Epithelial cell of prostate (primary cell): ENCODE measurements around the gene FAM3D.

Source experiments
- DNase-seq: peaks from one replicate; pipeline ENCODE4 v3.0.0-alpha.2; 2011; ENCODE audit warnings: low read depth, low spot score
- H3K27ac ChIP-seq: fragments of 450-650 bp; 2 replicates; pipeline ENCODE4 v1.5.1; 2017; ENCODE audit warnings: mild to moderate bottlenecking

The FAM3D gene

DNA sequence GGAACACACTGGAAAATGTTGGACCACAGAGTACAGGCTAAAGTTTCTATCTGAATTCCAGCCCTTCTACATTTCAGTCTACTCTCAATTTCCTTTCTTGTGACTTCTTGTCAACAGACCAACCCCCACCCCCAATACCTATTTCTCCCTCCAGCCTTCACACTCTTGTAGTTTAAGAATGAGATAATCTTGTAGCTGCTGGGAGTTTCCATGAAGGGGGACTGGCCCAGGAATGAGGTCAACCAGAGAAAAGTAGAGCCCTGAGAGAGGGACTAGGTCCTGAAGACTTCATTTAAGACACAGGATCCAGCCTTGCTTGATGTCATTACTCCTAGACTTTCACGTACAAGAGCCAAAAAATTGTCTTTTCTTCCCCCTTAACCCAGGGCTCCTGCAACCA, 59.9 kb downstream of the FAM3D start:
- no peak for DNase-seq

DNA sequence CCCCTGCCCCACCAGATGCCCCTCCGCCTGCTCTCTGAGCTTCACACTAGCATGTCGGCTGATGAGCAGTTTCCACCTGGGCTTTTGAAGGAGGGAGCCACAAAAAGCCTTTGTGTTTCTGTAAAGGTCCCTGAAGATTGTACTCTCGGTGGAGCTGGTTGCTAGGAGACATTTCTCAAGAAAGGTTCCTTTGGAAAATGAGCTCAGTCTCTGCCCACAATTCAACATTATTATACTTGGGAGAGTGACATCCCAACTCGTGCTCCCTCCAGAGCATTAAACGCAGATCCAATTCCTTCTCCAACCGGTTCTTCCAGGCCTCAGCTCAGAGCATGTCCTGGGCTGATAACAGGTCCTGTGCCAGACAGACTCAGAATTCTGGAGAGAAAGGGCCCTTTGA, 62.5 kb downstream of the FAM3D start:
- H3K27ac ChIP-seq = no peak overlapping the region
- no peak for DNase-seq

More for the DNA sequence above, 59.9 kb downstream of the FAM3D start:
- H3K27ac ChIP-seq = no peak overlapping the region

DNA sequence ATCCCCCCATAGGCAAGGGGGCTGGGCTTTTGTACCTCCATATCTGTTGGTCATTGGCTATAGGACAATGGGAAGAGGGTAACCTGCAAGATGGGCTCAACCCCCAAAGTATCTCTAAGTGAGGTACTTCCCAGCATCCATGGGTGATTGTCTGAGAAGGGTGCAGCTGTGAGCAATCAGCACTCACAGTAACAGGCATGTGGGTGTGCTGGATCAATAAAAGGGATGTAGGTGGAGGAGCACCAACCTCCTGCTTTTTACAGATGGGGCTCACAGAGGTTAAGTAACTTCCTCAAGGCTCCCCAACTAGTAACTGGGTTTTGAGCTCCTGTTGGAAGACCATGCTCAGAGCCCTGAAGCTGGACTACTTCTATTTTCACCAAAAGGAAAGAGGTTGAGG, 63.0 kb downstream of the FAM3D start:
- no peak for DNase-seq
- H3K27ac ChIP-seq = no peak overlapping the region

DNA sequence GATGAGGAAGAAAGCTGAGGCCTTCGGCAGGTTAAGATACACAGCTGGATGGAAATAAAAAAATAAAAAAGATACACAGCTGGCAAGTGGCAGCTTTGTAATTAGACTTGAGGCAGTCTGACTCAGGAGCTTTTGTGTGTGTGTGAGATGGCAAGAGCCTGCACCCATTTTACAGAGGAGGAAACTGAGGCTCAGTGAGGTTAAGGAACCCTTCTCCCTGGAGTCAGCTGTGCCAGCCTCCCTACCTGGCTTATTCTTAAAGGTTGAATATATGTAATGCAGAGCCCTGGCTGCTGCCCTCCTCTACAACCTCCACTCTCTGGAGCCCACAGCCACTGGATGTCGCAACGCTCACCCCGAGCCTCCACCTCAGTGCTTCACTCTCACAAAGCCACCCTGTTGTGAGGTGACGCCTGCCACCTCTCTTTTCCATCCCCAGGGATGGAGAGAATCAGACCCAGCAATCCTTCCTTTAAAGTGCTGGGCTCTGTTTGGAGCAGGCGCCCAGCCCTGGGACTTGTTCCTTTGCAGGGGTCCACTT, 68.7 kb downstream of the FAM3D start:
- no peak overlapping the region for H3K27ac ChIP-seq
- DNase-seq = no peak

DNA sequence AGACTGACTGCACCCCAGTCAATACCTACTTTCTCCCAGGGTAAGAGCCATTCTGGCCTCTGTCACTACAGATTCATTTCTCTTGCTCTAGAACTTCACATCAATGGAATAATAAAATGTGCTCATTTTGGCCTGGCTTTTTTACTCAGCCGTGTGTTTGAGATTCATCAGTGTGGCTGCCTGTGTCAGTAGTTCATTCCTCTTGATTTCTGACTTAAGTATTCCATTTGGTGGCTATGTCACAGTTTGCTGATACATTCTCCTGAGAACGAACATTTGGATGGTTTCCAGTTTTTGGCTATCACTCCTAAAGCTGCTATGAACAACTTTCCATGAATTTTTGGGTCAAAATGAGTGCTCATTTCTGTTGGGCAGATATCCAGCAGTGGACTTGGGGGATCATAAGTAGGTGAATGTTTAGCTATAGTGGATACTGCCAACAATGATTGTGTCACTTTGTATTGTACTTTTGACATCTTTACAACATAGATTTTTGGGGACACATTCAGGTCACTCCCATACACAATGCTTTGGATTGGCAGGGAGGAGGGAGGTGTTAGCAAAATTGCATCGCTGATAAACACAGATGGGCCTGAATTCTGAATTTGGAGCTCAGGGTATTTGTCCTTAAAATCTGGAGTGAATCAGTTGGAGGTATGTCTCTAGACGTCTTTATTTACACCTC, 69.6 kb downstream of the FAM3D start:
- no peak overlapping the region for H3K27ac ChIP-seq
- DNase-seq = no peak

DNA sequence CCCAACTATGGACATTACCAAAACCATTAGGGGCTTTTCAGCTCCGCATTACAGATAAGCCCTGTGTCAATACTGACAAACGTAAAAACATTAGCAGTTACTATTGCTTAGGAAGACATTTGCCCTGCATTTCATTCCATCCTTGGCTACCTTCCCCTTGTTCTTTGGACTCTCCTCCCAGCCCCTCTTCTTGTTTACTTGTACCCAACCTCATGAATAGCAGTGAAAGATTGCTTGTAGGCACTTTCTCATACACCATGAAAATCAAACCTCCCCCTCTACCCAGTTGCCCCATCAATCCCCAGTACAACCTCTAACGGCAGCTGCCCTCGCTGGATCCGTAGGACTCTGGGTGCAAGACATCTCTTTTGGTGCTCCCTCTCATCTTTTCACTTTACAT, 72.5 kb downstream of the FAM3D start:
- no peak for DNase-seq
- H3K27ac ChIP-seq = no peak overlapping the region

DNA sequence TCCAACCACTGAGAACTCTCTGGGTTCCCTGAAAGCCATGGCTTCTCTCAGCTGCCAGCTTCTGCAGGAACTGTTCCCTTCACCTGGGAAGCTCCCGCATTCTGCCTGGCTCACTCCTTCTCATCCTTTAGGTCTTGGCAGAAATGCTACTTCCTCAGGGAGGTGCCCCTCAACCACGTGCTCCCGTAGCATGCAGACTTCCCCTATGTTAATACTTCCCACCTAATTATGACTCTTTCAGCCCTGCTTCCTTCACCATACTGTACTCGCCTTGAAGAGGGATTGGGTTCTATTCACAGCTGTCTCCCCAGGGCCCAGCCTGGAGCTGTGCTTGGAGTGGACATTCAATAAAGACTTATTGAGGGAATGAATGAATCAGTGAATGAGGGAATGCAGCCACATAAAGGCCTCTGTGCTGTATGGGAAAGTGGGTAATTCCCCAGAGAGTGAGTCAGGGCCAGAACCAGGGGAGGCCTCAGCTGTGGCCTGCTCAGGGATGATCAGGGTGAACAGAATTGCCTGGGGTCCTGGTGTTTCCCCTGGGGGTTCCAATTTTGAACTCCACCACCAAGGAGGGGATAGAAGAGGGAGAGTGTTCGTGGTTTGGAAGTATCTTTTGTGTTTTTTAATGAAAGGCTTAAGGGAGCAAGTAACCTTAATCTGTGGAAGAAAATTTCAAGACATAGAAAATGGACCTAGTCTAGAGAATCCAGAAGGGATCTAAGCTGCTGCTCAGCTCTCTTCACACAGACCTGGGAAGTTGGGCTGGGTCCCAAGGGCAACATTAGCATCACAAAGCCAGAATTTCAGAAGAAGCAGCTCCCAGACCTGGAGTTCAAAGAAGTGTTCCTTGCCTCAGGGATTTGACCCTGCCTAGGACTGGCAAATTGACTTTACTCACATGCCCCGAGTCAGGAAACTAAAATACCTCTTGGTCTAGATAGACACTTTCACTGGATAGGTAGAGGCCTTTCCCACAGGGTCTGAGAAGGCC, 74.8 kb downstream of the FAM3D start:
- no peak for DNase-seq
- H3K27ac ChIP-seq = no peak overlapping the region

DNA sequence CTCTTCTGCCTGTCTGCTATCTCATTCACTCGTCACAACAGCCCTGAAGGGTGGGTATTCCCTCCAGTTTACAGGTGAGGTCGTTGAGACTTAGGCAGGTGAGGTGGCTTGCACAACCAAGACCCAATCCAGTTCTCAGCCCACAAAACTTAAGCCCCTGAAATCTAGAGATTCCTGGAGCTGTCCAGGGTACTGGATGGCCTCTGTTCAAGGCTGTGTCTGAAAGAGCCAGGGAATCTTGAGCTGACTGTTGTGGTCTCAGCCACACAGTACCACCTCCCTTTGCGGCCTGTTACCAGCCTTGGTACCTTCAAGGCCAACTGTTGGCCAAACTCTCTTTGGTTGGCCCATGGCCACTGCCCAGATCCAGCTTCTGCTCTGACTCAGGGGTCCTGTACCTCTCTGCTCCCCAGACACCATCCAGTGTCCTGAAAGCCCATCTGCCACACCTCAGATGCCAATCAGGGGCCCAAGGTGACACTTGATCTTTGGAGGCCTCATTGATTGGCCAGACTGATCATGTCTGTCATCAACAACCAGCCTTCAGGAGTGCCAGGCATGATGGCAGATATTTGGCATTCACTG, 78.5 kb downstream of the FAM3D start:
- no peak for DNase-seq

DNA sequence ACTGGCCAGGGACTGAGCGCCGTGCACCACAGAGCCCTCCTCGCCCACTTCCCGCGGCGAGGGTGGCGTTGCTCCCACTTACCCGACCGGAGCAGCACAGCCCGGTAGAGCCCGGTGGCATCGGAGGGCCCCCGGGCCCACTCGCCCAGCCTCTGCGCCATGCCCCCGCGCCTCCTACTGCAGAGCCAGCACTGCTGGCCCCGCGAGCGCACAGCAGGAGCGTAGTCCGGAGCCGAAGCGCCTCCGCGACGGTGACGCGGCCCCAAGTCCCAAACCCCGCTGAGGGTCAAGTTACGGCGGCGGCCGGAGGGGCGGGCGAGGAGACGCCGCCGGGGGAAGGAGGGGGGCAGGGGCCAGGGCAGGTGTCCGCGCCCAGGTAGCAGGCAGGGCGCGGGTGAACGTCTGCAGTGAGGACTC, 79.8 kb downstream of the FAM3D start:
- DNase-seq = no peak
- no peak overlapping the region for H3K27ac ChIP-seq

More for the DNA sequence above, 78.5 kb downstream of the FAM3D start:
- no peak overlapping the region for H3K27ac ChIP-seq

DNA sequence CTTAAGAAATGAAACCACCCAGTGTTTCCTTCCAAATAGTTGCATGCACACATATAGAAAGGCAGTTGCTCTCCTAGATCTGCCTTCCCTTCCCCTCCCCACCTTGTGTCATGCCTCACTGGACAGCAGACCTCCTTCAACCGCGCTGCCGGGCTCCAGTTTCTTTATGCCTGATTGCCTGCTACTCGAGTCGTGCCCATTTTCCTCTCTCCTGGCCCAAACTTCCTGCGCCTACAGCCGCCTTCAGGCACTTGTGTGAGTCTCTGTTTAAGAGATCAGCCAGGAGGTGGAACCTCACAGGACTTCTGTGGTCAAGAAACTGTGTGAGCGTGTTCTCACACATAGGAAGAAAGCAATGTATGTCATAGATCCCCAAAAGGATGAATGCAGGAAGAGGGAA, 80.6 kb downstream of the FAM3D start:
- H3K27ac ChIP-seq = no peak overlapping the region
- DNase-seq = no peak

DNA sequence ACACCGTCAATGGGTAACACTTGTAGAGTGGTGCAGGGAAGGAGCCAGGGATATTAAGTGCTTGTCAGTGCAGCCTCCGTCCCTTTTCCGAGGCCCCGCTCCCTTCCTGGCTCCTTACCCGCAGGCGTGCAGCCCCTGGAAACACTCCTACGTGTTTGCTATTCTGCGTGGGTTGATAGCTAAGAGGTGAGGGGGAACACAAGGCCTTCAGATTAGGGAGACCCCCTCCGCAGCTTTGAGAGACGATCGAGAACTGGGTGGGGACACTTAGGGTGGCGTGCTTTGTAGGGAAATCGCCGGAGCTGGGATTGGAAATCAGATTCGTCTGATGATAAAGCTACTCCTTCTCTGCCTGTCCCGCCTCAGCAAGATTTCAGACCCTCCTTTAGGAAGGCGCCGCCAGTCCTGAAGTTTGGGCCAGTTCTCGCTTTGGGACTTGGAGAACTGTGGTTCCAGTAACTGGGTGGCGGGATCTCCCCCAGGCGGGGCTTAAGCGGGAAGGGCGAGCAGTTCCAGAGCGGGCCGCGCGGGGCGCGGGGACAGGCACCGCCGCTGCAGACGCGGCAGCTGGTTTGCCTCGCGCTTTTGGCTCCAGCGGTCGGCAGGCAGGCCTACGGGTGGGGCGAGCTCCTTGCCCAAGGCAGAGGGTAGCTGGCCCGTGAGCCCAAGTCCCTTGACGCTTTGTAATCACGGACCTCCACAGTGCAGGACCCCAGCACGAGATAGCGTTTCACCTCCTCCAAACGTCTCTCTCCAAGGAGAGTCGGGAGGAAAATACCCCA, 81.4 kb downstream of the FAM3D start:
- H3K27ac ChIP-seq = no peak overlapping the region
- no peak for DNase-seq

DNA sequence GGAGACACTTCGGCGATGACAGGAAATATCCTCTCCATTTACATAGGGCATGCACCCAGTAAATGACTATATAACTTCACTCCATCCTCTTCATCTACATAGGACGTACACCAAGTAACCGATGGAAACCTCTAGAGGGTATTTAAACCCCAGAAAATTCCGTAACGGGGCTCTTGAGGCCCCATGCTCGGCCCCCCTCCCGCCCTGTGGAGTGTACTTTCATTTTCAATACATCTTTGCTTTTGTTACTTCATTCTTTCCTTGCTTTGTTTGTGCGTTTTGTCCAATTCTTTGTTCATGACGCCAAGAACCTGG, 81.9 kb downstream of the FAM3D start:
- H3K27ac ChIP-seq = no peak overlapping the region
- no peak for DNase-seq
